ENCODE measurements around the gene SLC24A3.

GRCh38 chr20:19737025-19737424, 524.6 kb downstream of the SLC24A3 start:
- TF ChIP-seq, protein P1, sequence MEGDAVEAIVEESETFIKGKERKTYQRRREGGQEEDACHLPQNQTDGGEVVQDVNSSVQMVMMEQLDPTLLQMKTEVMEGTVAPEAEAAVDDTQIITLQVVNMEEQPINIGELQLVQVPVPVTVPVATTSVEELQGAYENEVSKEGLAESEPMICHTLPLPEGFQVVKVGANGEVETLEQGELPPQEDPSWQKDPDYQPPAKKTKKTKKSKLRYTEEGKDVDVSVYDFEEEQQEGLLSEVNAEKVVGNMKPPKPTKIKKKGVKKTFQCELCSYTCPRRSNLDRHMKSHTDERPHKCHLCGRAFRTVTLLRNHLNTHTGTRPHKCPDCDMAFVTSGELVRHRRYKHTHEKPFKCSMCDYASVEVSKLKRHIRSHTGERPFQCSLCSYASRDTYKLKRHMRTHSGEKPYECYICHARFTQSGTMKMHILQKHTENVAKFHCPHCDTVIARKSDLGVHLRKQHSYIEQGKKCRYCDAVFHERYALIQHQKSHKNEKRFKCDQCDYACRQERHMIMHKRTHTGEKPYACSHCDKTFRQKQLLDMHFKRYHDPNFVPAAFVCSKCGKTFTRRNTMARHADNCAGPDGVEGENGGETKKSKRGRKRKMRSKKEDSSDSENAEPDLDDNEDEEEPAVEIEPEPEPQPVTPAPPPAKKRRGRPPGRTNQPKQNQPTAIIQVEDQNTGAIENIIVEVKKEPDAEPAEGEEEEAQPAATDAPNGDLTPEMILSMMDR (IDR thresholded peaks at IDR 0.05; ENCODE audit: low read depth, low read length, poor library complexity, severe bottlenecking) = no peak
- no peak for TF ChIP-seq EZH2phosphoT487 (IDR thresholded peaks at IDR 0.05; ENCODE audit: borderline replicate concordance, low read length)

Data from DOHH2 (cell line).